Measurements from ENCODE around the gene TENM3. TPM values are rescaled to one million over a fixed set of nuclear protein-coding genes. Genes with fewer than 3 reads are reported as not detected.

The TENM3 gene
- total and polyA plus RNA-seq, 2 of the 8 experiments (the other 6 are each of a cell fraction or from before 2014, with no cell fraction given): 36.9 to 69.3 TPM

DNA sequence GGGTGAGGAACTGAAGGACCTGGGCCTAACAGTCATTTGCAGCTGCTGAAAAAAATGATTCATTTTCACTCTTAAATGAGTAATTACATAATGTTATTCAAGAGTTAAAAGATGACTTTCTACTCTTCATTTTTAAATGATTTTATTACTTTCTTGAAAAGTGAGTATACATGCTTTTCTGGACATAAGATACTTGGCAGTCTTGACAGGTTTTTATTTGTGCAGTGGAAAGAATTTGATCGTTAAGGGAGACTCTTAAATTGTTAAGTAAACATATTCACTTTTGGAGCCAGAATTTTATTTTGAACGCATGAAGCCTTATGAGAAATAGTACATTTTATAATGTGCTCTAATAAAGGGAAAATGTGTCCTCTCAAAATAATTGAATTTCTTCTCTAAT, 245.7 kb downstream of the TENM3 start:
- POLR2A ChIA-PET (ENCODE audit: partially characterized antibody): no interaction called here
- H4K91ac ChIP-seq (replicated peaks; ENCODE audit: insufficient read length, low read length): no peak overlapping the region
- WGBS, 2 experiments (ENCODE audit: extremely low coverage in 1 of 2, insufficient coverage in 1 of 2, insufficient read length in 1 of 2, insufficient replicate concordance in 2 of 2, low coverage in 1 of 2, low lambda C conversion rate in 2 of 2, missing lambda C conversion rate in 1 of 2): 89% methylated on average over 2 of the region's 2 CpGs; no CpG with 5 or more reads in 1 of the 2 experiments

More for the DNA sequence above, 245.7 kb downstream of the TENM3 start:
- Histone ChIP-seq H3K79me2 (ENCODE audit: control insufficient read depth in 1 of 2, insufficient read depth in 2 of 2, low read length in 2 of 2) (peaks cover 0 to 61% of the 10 kb centered on the region in 2 experiments; a peak in 2 of 4 replicates), H3K79me1 (ENCODE audit: low read depth, low read length) (peaks cover 2% of the 10 kb centered on the region; the same call in 1 of the 2 replicates), H2BK120ac (replicated peaks; ENCODE audit: low read depth, low read length) (no peak overlapping the region), H2AK5ac (ENCODE audit: low read depth, low read length) (no peak overlapping the region), H3K14ac (ENCODE audit: insufficient read length) (no peak overlapping the region), H2AFZ (ENCODE audit: low read length) (no peak overlapping the region), H2BK20ac (ENCODE audit: low read length) (no peak overlapping the region), H3K23me2 (ENCODE audit: low read depth, low read length) (no peaks in the 10 kb centered on the region; the same call in 1 of the 2 replicates), H3K18ac (ENCODE audit: extremely low read depth, low read length) (no peak overlapping the region), H3K23ac (ENCODE audit: insufficient read length) (no peak overlapping the region), H3K4me1 (replicated peaks in 1 of 4; ENCODE audit: control insufficient read depth in 3 of 4, insufficient read depth in 4 of 4, low read length in 3 of 4) (peaks cover 0 to 3% (median 0%) of the 10 kb centered on the region in 4 experiments; a peak in 2 of 7 replicates), H4K20me1 (replicated peaks in 1 of 2; ENCODE audit: control insufficient read depth in 1 of 2, insufficient read depth in 2 of 2, low read length in 2 of 2) (peaks cover 0 to 1% of the 10 kb centered on the region in 2 experiments), H3K4me3 (ENCODE audit: extremely low read depth in 1 of 4, insufficient read depth in 2 of 4, low read depth in 3 of 4, low read length in 4 of 4) (no peak overlapping the region), H2BK5ac (ENCODE audit: low read depth, low read length) (no peak overlapping the region), H4K5ac (ENCODE audit: insufficient read length, low read depth, low read length) (no peak overlapping the region), H3K36me3 (ENCODE audit: control insufficient read depth in 2 of 4, insufficient read depth in 4 of 4, low read length in 3 of 4) (peaks cover 0 to 2% (median 0%) of the 10 kb centered on the region in 4 experiments; a peak in 1 of 8 replicates), H2BK15ac (ENCODE audit: low read length) (no peak overlapping the region), H4K8ac (ENCODE audit: extremely low read depth, insufficient read depth, low read length) (no peak overlapping the region), H3K4me2 (ENCODE audit: insufficient read depth in 1 of 2, low read depth in 2 of 2, low read length in 2 of 2) (no peak overlapping the region), H3K4ac (replicated peaks; ENCODE audit: insufficient read length, low read depth, low read length) (no peak overlapping the region), H3K27me3 (replicated peaks in 1 of 4; ENCODE audit: control insufficient read depth in 3 of 4, extremely low read depth in 1 of 4, insufficient read depth in 3 of 4, low read length in 3 of 4) (no peaks in the 10 kb centered on the region), H3K27ac (ENCODE audit: low read depth, low read length) (no peak overlapping the region), H3K9ac (replicated peaks in 1 of 4; ENCODE audit: extremely low read depth in 1 of 4, low read depth in 3 of 4, low read length in 3 of 4) (no peak overlapping the region), H3K9me3 (ENCODE audit: insufficient read depth in 2 of 2, low read depth in 1 of 2, low read length in 1 of 2) (peaks cover 7% of the 10 kb centered on the region in 2 experiments; a peak in 2 of 4 replicates), H3K56ac (replicated peaks; ENCODE audit: insufficient read length, low read depth, low read length) (no peak overlapping the region), H2BK12ac (ENCODE audit: low read depth, low read length) (no peak overlapping the region)
- DNase-seq (ENCODE audit: low read depth in 1 of 2, low spot score in 2 of 2): no peak
- no peak for TF ChIP-seq POLR2A (IDR thresholded peaks at IDR 0.05; ENCODE audit: control extremely low read depth in 1 of 2, low read depth in 2 of 2, low read length in 2 of 2)
- no peak for TF ChIP-seq JUN (IDR thresholded peaks at IDR 0.05; ENCODE audit: low read depth, low read length)
- no peak for TF ChIP-seq CTBP2 (IDR thresholded peaks at IDR 0.05; ENCODE audit: borderline replicate concordance, insufficient read depth, insufficient read length, low read length)
- FAIRE-seq: no peak
- CTCF ChIA-PET (ENCODE audit: partially characterized antibody): no interaction called here
